GM08714 (cell line): ENCODE results near the gene SLC2A13.
"Not testable (repeated sequence)": the region's sequence is repeated elsewhere in the genome, so short reads cannot be mapped to it uniquely, and the experiment has no call there.

Experiments used
- H3K4me3 ChIP-seq: fragments of 200-500 bp; sonication (Bioruptor generic); 2 replicates; pipeline ENCODE4 v1.5.1; 2014; ENCODE audit warnings: mild to moderate bottlenecking, low read length, inconsistent platforms
- ZNF274 ChIP-seq: IDR thresholded peaks from 2 replicates; pipeline ENCODE4 v1.6.1; 2012; ENCODE audit warnings: mild to moderate bottlenecking, low read depth, low read length

Gene SLC2A13

GRCh38 chr12:39763071-39763889 is 342.6 kb downstream of the SLC2A13 start:
- no peak for TF ChIP-seq ZNF274
- no peak overlapping the region for H3K4me3 ChIP-seq

DNA sequence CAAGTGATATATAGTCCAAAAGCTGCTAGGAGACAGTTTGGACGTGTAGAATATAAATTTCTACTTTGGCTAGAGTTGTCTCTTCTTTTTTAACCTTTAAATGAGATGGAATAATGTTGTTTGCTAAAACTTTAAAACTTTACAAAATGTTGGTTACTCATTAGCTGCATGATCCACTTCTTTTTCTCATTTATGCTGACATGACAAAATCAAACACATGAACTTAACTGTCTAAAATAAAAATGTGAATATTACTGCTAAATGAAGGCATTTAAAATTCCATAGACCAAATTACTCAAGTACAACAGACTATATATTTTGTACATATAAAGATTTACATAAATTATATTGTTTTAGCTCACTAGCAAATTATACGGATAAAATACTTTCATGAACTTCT is 350.4 kb downstream of the SLC2A13 start:
- H3K4me3 ChIP-seq = no peak overlapping the region
- no peak for TF ChIP-seq ZNF274

GRCh38 chr12:39752482-39753137 is 353.3 kb downstream of the SLC2A13 start:
- TF ChIP-seq ZNF274 = no peak
- no peak overlapping the region for H3K4me3 ChIP-seq

DNA sequence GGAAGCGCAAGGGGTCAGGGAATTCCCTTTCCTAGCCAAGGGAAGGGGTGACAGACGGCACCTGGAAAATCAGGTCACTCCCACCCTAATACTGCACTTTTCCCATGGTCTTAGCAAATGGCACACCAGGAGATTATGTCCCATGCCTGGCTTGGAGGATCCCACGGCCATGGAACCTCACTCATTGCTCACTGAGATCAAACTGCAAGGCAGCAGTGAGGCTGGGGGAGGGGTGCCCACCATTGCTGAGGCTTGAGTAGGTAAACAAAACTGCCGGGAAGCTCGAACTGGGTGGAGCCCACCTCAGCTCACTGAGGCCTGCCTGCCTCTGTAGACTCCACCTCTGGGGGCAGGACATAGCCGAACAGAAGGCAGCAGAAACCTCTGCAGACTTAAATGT is 359.7 kb downstream of the SLC2A13 start:
- H3K4me3 ChIP-seq = not testable (repeated sequence)

- no peak for TF ChIP-seq ZNF274
- H3K4me3 ChIP-seq = no peak overlapping the region
Measured at GRCh38 chr12:39743655-39744054, 362.2 kb downstream of the SLC2A13 start.

DNA sequence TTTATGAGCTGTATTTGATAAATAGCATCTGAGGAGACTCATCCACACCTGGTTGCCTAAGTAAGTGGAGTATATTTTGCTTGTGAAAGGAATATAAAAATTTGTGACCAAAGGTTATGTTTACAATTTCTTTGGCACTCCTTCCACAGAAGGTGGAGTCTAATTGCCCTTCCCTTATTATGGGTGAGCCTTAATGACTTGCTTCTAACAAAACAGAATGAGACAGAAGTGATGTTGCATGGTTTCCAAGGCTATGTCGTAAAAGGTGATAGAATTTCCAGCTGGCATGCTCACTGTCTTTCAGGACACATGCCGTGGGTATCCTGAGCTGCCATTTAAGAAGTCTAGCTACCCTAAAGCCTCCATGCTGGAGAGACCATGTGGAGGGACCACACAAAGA is 369.5 kb downstream of the SLC2A13 start:
- H3K4me3 ChIP-seq = no peak overlapping the region
- no peak for TF ChIP-seq ZNF274

DNA sequence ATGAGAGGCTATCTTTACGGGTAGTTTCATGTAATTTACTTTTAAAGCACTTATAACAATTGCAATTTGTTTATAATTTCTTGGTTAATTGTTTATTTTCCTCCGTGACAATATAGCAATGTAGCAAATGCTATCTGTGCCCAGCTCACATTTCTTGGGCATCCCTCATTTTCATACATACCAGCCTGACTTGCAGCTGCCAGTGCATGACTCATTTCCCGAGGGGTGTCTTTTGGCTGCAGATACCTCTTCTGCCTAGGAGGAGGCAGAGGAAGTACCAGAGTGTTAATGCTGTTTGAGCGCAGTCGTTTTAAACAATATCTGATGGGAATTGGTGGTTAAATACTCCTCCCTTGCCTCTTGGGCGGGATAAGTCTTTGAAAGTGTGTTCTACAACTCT is 382.1 kb downstream of the SLC2A13 start:
- no peak overlapping the region for H3K4me3 ChIP-seq
- no peak for TF ChIP-seq ZNF274

DNA sequence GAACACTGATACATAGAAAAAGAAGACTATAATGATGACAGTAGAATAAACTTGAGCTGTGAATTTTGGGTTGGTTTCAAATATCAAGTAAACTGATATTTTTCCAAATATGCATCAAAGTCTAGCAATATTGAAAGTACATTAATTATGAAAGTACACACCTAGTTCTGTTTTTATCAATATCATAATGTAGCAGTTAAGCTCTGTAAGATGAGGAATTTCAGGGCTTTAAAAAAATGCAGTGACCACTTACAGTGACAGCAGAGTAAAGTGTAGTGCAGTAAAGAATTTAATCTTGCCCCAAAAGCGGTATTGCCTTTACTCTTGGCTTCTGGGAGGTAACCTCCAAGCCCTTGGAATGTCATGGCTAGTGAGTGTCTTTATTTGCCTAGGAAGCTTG is 383.4 kb downstream of the SLC2A13 start:
- no peak overlapping the region for H3K4me3 ChIP-seq
- TF ChIP-seq ZNF274 = no peak

DNA sequence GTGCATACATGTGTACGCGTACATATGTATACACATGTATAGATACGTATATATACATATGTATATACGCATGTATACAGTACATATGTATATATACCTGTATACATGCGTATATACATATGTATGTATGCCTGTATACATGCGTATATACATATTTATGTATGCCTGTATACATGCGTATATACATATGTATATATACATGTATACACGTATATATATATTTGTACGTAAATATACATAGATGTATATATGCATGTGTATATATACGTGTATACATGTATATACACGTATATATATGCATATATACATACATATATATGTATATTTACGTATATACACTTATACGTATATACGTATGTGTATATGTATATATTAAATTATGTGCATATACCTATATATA is 392.3 kb downstream of the SLC2A13 start:
- no peak for TF ChIP-seq ZNF274
- H3K4me3 ChIP-seq = no peak overlapping the region

DNA sequence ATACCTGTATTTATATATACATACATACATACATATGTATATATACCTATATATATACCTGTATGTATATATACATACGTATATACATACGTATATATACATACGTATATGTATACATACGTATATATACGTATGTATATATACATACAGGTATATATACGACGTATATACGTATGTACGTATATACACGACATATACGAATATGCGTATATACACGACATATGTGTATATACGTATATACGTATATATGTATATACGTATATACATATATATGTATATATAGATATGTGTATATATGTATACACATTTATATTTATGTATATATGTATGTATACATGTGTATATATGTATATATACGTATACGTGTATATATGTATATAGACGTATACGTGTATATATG is 393.5 kb downstream of the SLC2A13 start:
- no peak for TF ChIP-seq ZNF274
- no peak overlapping the region for H3K4me3 ChIP-seq
